MM.1S (cell line): ENCODE data around the gene GUCA2A.

Source experiments
- CTCF ChIP-seq: fragments of 300-600 bp; sonication (generic); IDR thresholded peaks from 2 replicates; pipeline ENCODE4 v1.5.1; 2016; ENCODE audit warnings: antibody characterized with exemption, low read length, mixed read lengths
- EZH2 ChIP-seq: fragments of 300-600 bp; sonication (generic); optimal IDR thresholded peaks from 2 replicates; pipeline ENCODE3; 2017; ENCODE audit warnings: low read depth, mild to moderate bottlenecking, antibody characterized with exemption, low read length, mixed read lengths
- EZH2phosphoT487 ChIP-seq: fragments of 300-600 bp; sonication (generic); IDR thresholded peaks from 2 replicates; pipeline ENCODE4 v1.6.1; 2018; ENCODE audit warnings: antibody characterized with exemption, low read length

- TF ChIP-seq EZH2 (no peak), CTCF (no peak), EZH2phosphoT487 (no peak)
Measured at GRCh38 chr1:42183957-42184268, 19.4 kb upstream of the GUCA2A start.
